Measurements from ENCODE around the gene PRX. TPM values are rescaled to one million over a fixed set of nuclear protein-coding genes. Genes with fewer than 3 reads are reported as not detected.

The PRX gene
- total and polyA plus RNA-seq, 2 experiments from 2014 or later: 4.2 TPM

GRCh38 chr19:40418040-40418439 lies 4.9 kb upstream of the PRX start:
- TF ChIP-seq ZNF331 (CRISPR knock-in tag; IDR thresholded peaks at IDR 0.05; ENCODE audit: low read depth): no peak
- no peak for TF ChIP-seq EZH2 (IDR thresholded peaks at IDR 0.05; ENCODE audit: low read depth, unreplicated experiment)
- TF ChIP-seq ETS1 (IDR thresholded peaks at IDR 0.05): no peak
- no peak for TF ChIP-seq EZH2phosphoT487 (IDR thresholded peaks at IDR 0.05; ENCODE audit: unreplicated experiment)
- TF ChIP-seq, protein P1, sequence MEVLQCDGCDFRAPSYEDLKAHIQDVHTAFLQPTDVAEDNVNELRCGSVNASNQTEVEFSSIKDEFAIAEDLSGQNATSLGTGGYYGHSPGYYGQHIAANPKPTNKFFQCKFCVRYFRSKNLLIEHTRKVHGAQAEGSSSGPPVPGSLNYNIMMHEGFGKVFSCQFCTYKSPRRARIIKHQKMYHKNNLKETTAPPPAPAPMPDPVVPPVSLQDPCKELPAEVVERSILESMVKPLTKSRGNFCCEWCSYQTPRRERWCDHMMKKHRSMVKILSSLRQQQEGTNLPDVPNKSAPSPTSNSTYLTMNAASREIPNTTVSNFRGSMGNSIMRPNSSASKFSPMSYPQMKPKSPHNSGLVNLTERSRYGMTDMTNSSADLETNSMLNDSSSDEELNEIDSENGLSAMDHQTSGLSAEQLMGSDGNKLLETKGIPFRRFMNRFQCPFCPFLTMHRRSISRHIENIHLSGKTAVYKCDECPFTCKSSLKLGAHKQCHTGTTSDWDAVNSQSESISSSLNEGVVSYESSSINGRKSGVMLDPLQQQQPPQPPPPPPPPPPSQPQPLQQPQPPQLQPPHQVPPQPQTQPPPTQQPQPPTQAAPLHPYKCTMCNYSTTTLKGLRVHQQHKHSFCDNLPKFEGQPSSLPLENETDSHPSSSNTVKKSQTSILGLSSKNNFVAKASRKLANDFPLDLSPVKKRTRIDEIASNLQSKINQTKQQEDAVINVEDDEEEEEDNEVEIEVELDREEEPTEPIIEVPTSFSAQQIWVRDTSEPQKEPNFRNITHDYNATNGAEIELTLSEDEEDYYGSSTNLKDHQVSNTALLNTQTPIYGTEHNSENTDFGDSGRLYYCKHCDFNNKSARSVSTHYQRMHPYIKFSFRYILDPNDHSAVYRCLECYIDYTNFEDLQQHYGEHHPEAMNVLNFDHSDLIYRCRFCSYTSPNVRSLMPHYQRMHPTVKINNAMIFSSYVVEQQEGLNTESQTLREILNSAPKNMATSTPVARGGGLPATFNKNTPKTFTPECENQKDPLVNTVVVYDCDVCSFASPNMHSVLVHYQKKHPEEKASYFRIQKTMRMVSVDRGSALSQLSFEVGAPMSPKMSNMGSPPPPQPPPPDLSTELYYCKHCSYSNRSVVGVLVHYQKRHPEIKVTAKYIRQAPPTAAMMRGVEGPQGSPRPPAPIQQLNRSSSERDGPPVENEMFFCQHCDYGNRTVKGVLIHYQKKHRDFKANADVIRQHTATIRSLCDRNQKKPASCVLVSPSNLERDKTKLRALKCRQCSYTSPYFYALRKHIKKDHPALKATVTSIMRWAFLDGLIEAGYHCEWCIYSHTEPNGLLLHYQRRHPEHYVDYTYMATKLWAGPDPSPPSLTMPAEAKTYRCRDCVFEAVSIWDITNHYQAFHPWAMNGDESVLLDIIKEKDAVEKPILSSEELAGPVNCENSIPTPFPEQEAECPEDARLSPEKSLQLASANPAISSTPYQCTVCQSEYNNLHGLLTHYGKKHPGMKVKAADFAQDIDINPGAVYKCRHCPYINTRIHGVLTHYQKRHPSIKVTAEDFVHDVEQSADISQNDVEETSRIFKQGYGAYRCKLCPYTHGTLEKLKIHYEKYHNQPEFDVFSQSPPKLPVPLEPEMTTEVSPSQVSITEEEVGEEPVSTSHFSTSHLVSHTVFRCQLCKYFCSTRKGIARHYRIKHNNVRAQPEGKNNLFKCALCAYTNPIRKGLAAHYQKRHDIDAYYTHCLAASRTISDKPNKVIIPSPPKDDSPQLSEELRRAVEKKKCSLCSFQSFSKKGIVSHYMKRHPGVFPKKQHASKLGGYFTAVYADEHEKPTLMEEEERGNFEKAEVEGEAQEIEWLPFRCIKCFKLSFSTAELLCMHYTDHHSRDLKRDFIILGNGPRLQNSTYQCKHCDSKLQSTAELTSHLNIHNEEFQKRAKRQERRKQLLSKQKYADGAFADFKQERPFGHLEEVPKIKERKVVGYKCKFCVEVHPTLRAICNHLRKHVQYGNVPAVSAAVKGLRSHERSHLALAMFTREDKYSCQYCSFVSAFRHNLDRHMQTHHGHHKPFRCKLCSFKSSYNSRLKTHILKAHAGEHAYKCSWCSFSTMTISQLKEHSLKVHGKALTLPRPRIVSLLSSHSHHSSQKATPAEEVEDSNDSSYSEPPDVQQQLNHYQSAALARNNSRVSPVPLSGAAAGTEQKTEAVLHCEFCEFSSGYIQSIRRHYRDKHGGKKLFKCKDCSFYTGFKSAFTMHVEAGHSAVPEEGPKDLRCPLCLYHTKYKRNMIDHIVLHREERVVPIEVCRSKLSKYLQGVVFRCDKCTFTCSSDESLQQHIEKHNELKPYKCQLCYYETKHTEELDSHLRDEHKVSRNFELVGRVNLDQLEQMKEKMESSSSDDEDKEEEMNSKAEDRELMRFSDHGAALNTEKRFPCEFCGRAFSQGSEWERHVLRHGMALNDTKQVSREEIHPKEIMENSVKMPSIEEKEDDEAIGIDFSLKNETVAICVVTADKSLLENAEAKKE (CRISPR knock-in tag; IDR thresholded peaks at IDR 0.05): no peak
- TF ChIP-seq STAT1 (IDR thresholded peaks at IDR 0.05; ENCODE audit: unreplicated experiment): no peak
- no peak for TF ChIP-seq ZNF114 (CRISPR knock-in tag; IDR thresholded peaks at IDR 0.05)
- TF ChIP-seq CREB1 (CRISPR knock-in tag; IDR thresholded peaks at IDR 0.05; ENCODE audit: low read depth): no peak
- no peak for TF ChIP-seq CTCF (conservative IDR thresholded peaks at IDR 0.05; ENCODE audit: low read depth in 2 of 2)
- no peak overlapping the region; the same call in 2 of the 3 replicates for H3K4me3 Mint-ChIP-seq
- no peak overlapping the region for H3K4me2 ChIP-seq
- H3K36me3 ChIP-seq (ENCODE audit: insufficient read depth): no peaks in the 10 kb centered on the region
- ATAC-seq (no peak), DNase-seq (ENCODE audit: low spot score) (no peak)
- no peak overlapping the region for H3K27ac Mint-ChIP-seq
- no peaks in the 10 kb centered on the region for H3F3A ChIP-seq (replicated peaks; ENCODE audit: low read depth)
- H3K27me3 Mint-ChIP-seq (ENCODE audit: insufficient read depth, low read depth, poor library complexity): peaks cover 2% of the 10 kb centered on the region
- H3K27ac ChIP-seq (ENCODE audit: low read depth): no peak overlapping the region
- no peak overlapping the region for H3K4me3 ChIP-seq
- H3K79me2 ChIP-seq (replicated peaks; ENCODE audit: insufficient read depth): no peaks in the 10 kb centered on the region
- H3K9me2 ChIP-seq (ENCODE audit: insufficient read depth): no peaks in the 10 kb centered on the region
- peaks cover 9% of the 10 kb centered on the region for H3K36me3 Mint-ChIP-seq (ENCODE audit: low read depth)
- peaks cover 18% of the 10 kb centered on the region for H3K4me1 ChIP-seq (ENCODE audit: insufficient read depth)
- H2AFZ ChIP-seq: no peak overlapping the region; the same call in 1 of the 2 replicates
- no peaks in the 10 kb centered on the region for H4K20me1 ChIP-seq (replicated peaks; ENCODE audit: insufficient read depth)
- peaks cover 29% of the 10 kb centered on the region for H3K4me1 Mint-ChIP-seq
- no peaks in the 10 kb centered on the region for H3K27me3 ChIP-seq (ENCODE audit: insufficient read depth)
- H3K9me3 Mint-ChIP-seq: no peaks in the 10 kb centered on the region
